Panc1 (cell line): ENCODE data around the gene HERC6. TPM values are rescaled to one million over a fixed set of nuclear protein-coding genes. Genes with fewer than 3 reads are reported as not detected.
A peak's percentile ranks its signal among the peaks of the same experiment; 100 is the strongest.

ENCODE experiments used
- ATAC-seq: fragments of 200-7000 bp; cut with Tn5 transposase; 2 replicates; pipeline ENCODE4 v1.9.1; 2020; ENCODE audit warnings: mild to moderate bottlenecking, moderate library complexity
- BruUV-seq: library from RNA; stranded (reverse); fragments of 400-500 nt; replicated peaks from 2 replicates; lab custom pipeline; 2021; lab: Mats Ljungman, UMichigan
- CTCF ChIA-PET: fragments of 300-600 bp; sonication (Branson Sonifier 250); formaldehyde crosslinking; loops from one replicate; lab custom pipeline; 2022; ENCODE audit warnings: antibody characterized with exemption; lab: Charles Lee
- POLR2A ChIA-PET: fragments of 300-600 bp; sonication (Branson Sonifier 250); formaldehyde crosslinking; loops from one replicate; lab custom pipeline; 2022; ENCODE audit warnings: antibody characterized with exemption; lab: Charles Lee
- DNase-seq: peaks from one replicate; pipeline ENCODE4 v3.0.0-alpha.2; 2010; ENCODE audit warnings: low read depth, low spot score
- H3K27ac ChIP-seq: 2 replicates; pipeline ENCODE4 v1.5.1; 2011; ENCODE audit warnings: mild to moderate bottlenecking, low read length, inconsistent platforms
- H3K27me3 ChIP-seq: fragments of 200-500 bp; sonication (Bioruptor generic); 2 replicates; pipeline ENCODE4 v1.6.0; 2014; ENCODE audit warnings: low read length, inconsistent platforms; ENCODE audit not compliant: control insufficient read depth, insufficient read depth
- H3K36me3 ChIP-seq: fragments of 200-500 bp; sonication (Bioruptor generic); 2 replicates; pipeline ENCODE4 v1.5.1; 2014; ENCODE audit warnings: inconsistent platforms, mild to moderate bottlenecking, low read length, moderate library complexity; ENCODE audit not compliant: control insufficient read depth, insufficient read depth
- H3K4me1 ChIP-seq: 2 replicates; pipeline ENCODE4 v1.5.1; 2011; ENCODE audit warnings: inconsistent platforms, mild to moderate bottlenecking, low read length, moderate library complexity; ENCODE audit not compliant: control insufficient read depth, insufficient read depth
- H3K4me3 ChIP-seq, 2 experiments: 2 replicates each; pipeline ENCODE4 v1.5.1; 2011 to 2012; ENCODE audit warnings: low read depth in 2 of 2, low read length in 2 of 2, mild to moderate bottlenecking in 2 of 2, inconsistent platforms in 1 of 2, moderate library complexity in 1 of 2
- H3K9me3 ChIP-seq: fragments of 200-500 bp; sonication (Bioruptor generic); 2 replicates; pipeline ENCODE4 v1.5.1; 2014; ENCODE audit warnings: low read depth, mild to moderate bottlenecking, inconsistent platforms, low read length, moderate library complexity; ENCODE audit not compliant: control insufficient read depth, insufficient read depth
- CTCF ChIP-seq: fragments of 450-650 bp; IDR thresholded peaks from 2 replicates; pipeline ENCODE4 v1.5.1; 2017; ENCODE audit warnings: mild to moderate bottlenecking
- POLR2AphosphoS5 ChIP-seq: IDR thresholded peaks from 2 replicates; pipeline ENCODE4 v1.6.1; 2012; ENCODE audit warnings: mild to moderate bottlenecking, low read depth, low read length, moderate library complexity
- REST ChIP-seq, 2 experiments: IDR thresholded peaks; 2 replicates each; pipeline ENCODE4 v1.6.1; 2011 to 2012; ENCODE audit warnings: low read depth in 2 of 2, control low read depth in 1 of 2, low read length in 1 of 2, mild to moderate bottlenecking in 1 of 2, moderate library complexity in 1 of 2; ENCODE audit not compliant: insufficient read depth in 1 of 2
- SIN3A ChIP-seq: IDR thresholded peaks from 2 replicates; pipeline ENCODE4 v1.6.1; 2012; ENCODE audit warnings: low read depth, mild to moderate bottlenecking, low read length, moderate library complexity, borderline replicate concordance; ENCODE audit not compliant: insufficient read depth
- TCF7L2 ChIP-seq: IDR thresholded peaks from 2 replicates; pipeline ENCODE4 v1.6.1; 2011; ENCODE audit warnings: mild to moderate bottlenecking, low read depth, low read length, inconsistent platforms
- in situ Hi-C: cut with HindIII; loops from 2 replicates; pipeline ENCODE4 v1.10.0; 2016; ENCODE audit warnings: low sequenced_read_pairs, low pct_unique_long_range_greater_than_20kb
- intact Hi-C: fragments of 100-400 bp; cut with micrococcal nuclease; formaldehyde crosslinking; loops from one replicate; pipeline ENCODE4 v1.10.0; 2022; ENCODE audit not compliant: unreplicated experiment
- total RNA-seq: library from RNA; stranded (reverse); gene quantifications from one replicate; pipeline ENCODE4 v1.2.1, GENCODE V29; 2021; ENCODE audit not compliant: unreplicated experiment

Gene HERC6
- total RNA-seq, 1 experiment from 2014 or later, result 1.2 TPM

DNA sequence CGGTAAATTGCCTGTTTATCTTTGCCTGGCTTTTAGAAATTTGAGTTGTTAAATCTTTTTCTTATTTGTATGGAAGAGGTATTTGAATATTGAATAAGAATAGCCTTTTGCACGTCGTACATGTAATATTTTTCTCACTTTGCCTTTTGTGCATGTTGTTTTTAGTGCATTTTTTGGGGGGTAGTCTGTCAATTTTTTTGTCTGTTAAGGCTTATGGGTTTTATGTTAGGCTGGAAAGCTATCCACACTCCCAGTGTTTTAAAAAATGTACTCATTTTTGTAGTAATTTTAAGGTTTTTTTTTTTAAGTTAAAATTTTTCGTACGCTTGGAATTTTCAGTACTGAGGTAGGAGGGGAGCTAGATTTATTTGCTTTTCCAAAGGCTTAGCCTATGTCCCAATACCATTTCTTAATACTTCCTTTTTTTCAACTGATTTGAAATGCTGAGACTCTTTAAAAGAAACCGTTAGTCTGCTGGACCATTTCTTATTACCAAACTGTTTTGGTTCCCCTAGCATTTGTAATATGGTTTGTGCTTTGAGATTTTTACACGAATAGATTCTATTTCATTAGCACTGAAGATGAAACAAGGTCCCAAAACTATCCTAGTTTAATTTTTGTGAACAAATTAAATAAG lies 79.6 kb downstream of the HERC6 start:
- H3K4me1 ChIP-seq, result no peaks in the 10 kb centered on the region
- peak overlapping the region; percentile 53 to 57; a peak in 2 of 4 replicates for H3K4me3 ChIP-seq
- no peak for TF ChIP-seq SIN3A
- TF ChIP-seq CTCF, result no peak
- TF ChIP-seq TCF7L2, result no peak
- TF ChIP-seq POLR2AphosphoS5, result no peak
- no peak for TF ChIP-seq REST (IDR thresholded peaks at IDR 0.05; ENCODE audit: insufficient read depth in 1 of 2, low read depth in 2 of 2, low read length in 1 of 2)
- no peak for DNase-seq
- H3K27ac ChIP-seq, result no peak overlapping the region
- no peaks in the 10 kb centered on the region for H3K36me3 ChIP-seq
- in situ Hi-C loops, result no loop called here
- intact Hi-C loops, result loop anchor here (5.0 kb wide), 2 partner anchors 81 to 176 kb away; partner anchors contain the start of genes HERC6 and PPM1K
- no peaks in the 10 kb centered on the region for H3K9me3 ChIP-seq
- ChIA-PET POLR2A (no interaction called here), CTCF (no interaction called here)
- H3K27me3 ChIP-seq, result peaks cover 7% of the 10 kb centered on the region; the same call in 1 of the 2 replicates
- no peak for ATAC-seq
- BruUV-seq, result TSS peak; percentile 75

GRCh38 chr4:88465653-88466192 lies 87.1 kb downstream of the HERC6 start:
- CTCF ChIA-PET, result no interaction called here
- DNase-seq (no peak), ATAC-seq (no peak)
- in situ Hi-C loops, result no loop called here
- H3K27me3 ChIP-seq, result no peaks in the 10 kb centered on the region
- intact Hi-C loops, result no loop called here
- POLR2A ChIA-PET, result interaction anchor here (0.7 kb wide), 1 partner anchor 55 kb away, joined by 4 read pairs; no protein-coding TSS in a partner anchor
- TF ChIP-seq POLR2AphosphoS5 (no peak), REST (IDR thresholded peaks at IDR 0.05; ENCODE audit: insufficient read depth in 1 of 2, low read depth in 2 of 2, low read length in 1 of 2) (no peak), SIN3A (no peak), CTCF (no peak), TCF7L2 (no peak)
- no peaks in the 10 kb centered on the region for H3K9me3 ChIP-seq
- BruUV-seq, result no TSS peak
- H3K4me3 ChIP-seq, result no peak overlapping the region
- no peaks in the 10 kb centered on the region for H3K36me3 ChIP-seq
- no peak overlapping the region for H3K27ac ChIP-seq
- no peaks in the 10 kb centered on the region for H3K4me1 ChIP-seq
